ENCODE results near the gene IPO11.

IPO11 gene

GRCh38 chr5:62412549-62413329 lies at the start of gene IPO11:
Gene IPO11 (plus strand): TSS chr5:62412763. CDS start chr5:62437280, 24,517 bp downstream.
- H3K79me2 ChIP-seq = peaks cover 18% of the 10 kb centered on the region
- H3K9me3 ChIP-seq (ENCODE audit: control insufficient read depth, low read length) = no peaks in the 10 kb centered on the region
- H3K9ac ChIP-seq = peak within 1 kb of the TSS; percentile 25
- H3K27me3 ChIP-seq (ENCODE audit: control insufficient read depth, insufficient read depth, low read length) = no peaks in the 10 kb centered on the region
- peak within 1 kb of the TSS; percentile 85 for H3K4me2 ChIP-seq (ENCODE audit: low read length)
- peak within 1 kb of the TSS; percentile 65 for H3K27ac ChIP-seq
- peak within 1 kb of the TSS; percentile 88 for H3K4me3 ChIP-seq (ENCODE audit: low read depth, low read length)
- peak; percentile 7 for TF ChIP-seq CTCF (IDR thresholded peaks at IDR 0.05)
- H2AFZ ChIP-seq = peak within 1 kb of the TSS; percentile 95
- peaks cover 4% of the 10 kb centered on the region for H3K4me1 ChIP-seq
- no peaks in the 10 kb centered on the region for H3K36me3 ChIP-seq (ENCODE audit: control insufficient read depth, insufficient read depth, low read length)

- no peaks in the 10 kb centered on the region for H3K36me3 ChIP-seq (ENCODE audit: control insufficient read depth, insufficient read depth, low read length)
- H3K27me3 ChIP-seq (ENCODE audit: control insufficient read depth, insufficient read depth, low read length) = no peaks in the 10 kb centered on the region
- H2AFZ ChIP-seq = no peak overlapping the region
- H3K4me3 ChIP-seq (ENCODE audit: low read depth, low read length) = no peak overlapping the region
- H3K9me3 ChIP-seq (ENCODE audit: control insufficient read depth, low read length) = no peaks in the 10 kb centered on the region
- H3K9ac ChIP-seq = no peak overlapping the region
- H3K4me2 ChIP-seq (ENCODE audit: low read length) = no peak overlapping the region
- no peak overlapping the region for H3K27ac ChIP-seq
- H3K4me1 ChIP-seq = no peaks in the 10 kb centered on the region
- no peaks in the 10 kb centered on the region for H3K79me2 ChIP-seq
- TF ChIP-seq CTCF (IDR thresholded peaks at IDR 0.05) = no peak
Measured at GRCh38 chr5:62369039-62369438, 43.5 kb upstream of the IPO11 start.

GRCh38 chr5:62371409-62371808 lies 41.2 kb upstream of the IPO11 start:
- Histone ChIP-seq H3K9me3 (ENCODE audit: control insufficient read depth, low read length) (no peaks in the 10 kb centered on the region), H3K79me2 (no peaks in the 10 kb centered on the region), H3K27me3 (ENCODE audit: control insufficient read depth, insufficient read depth, low read length) (no peaks in the 10 kb centered on the region), H3K4me3 (ENCODE audit: low read depth, low read length) (no peak overlapping the region), H3K4me2 (ENCODE audit: low read length) (no peak overlapping the region), H3K9ac (no peak overlapping the region), H2AFZ (no peak overlapping the region), H3K27ac (no peak overlapping the region), H3K36me3 (ENCODE audit: control insufficient read depth, insufficient read depth, low read length) (no peaks in the 10 kb centered on the region), H3K4me1 (no peaks in the 10 kb centered on the region)
- TF ChIP-seq CTCF (IDR thresholded peaks at IDR 0.05) = no peak

GRCh38 chr5:62372600-62372999 lies 40.0 kb upstream of the IPO11 start:
- H3K79me2 ChIP-seq = no peaks in the 10 kb centered on the region
- H3K9me3 ChIP-seq (ENCODE audit: control insufficient read depth, low read length) = no peaks in the 10 kb centered on the region
- H3K27me3 ChIP-seq (ENCODE audit: control insufficient read depth, insufficient read depth, low read length) = no peaks in the 10 kb centered on the region
- H3K4me3 ChIP-seq (ENCODE audit: low read depth, low read length) = no peak overlapping the region
- no peak overlapping the region for H3K9ac ChIP-seq
- TF ChIP-seq CTCF (IDR thresholded peaks at IDR 0.05) = no peak
- no peaks in the 10 kb centered on the region for H3K4me1 ChIP-seq
- no peak overlapping the region for H2AFZ ChIP-seq
- no peaks in the 10 kb centered on the region for H3K36me3 ChIP-seq (ENCODE audit: control insufficient read depth, insufficient read depth, low read length)
- H3K4me2 ChIP-seq (ENCODE audit: low read length) = no peak overlapping the region
- no peak overlapping the region for H3K27ac ChIP-seq

- no peaks in the 10 kb centered on the region for H3K27me3 ChIP-seq (ENCODE audit: control insufficient read depth, insufficient read depth, low read length)
- H3K36me3 ChIP-seq (ENCODE audit: control insufficient read depth, insufficient read depth, low read length) = no peaks in the 10 kb centered on the region
- H3K9ac ChIP-seq = no peak overlapping the region
- H2AFZ ChIP-seq = no peak overlapping the region
- H3K4me3 ChIP-seq (ENCODE audit: low read depth, low read length) = no peak overlapping the region
- H3K27ac ChIP-seq = no peak overlapping the region
- H3K9me3 ChIP-seq (ENCODE audit: control insufficient read depth, low read length) = no peaks in the 10 kb centered on the region
- H3K4me1 ChIP-seq = no peaks in the 10 kb centered on the region
- no peak overlapping the region for H3K4me2 ChIP-seq (ENCODE audit: low read length)
- no peaks in the 10 kb centered on the region for H3K79me2 ChIP-seq
- TF ChIP-seq CTCF (IDR thresholded peaks at IDR 0.05) = no peak
Measured at GRCh38 chr5:62373382-62373781, 39.2 kb upstream of the IPO11 start.

Measured in parathyroid adenoma (tissue), 2 donors.